ENCODE measurements around the gene CYP4F2.
"Not testable (repeated sequence)": the region's sequence is repeated elsewhere in the genome, so short reads cannot be mapped to it uniquely, and the experiment has no call there.

- TF ChIP-seq, protein P1, sequence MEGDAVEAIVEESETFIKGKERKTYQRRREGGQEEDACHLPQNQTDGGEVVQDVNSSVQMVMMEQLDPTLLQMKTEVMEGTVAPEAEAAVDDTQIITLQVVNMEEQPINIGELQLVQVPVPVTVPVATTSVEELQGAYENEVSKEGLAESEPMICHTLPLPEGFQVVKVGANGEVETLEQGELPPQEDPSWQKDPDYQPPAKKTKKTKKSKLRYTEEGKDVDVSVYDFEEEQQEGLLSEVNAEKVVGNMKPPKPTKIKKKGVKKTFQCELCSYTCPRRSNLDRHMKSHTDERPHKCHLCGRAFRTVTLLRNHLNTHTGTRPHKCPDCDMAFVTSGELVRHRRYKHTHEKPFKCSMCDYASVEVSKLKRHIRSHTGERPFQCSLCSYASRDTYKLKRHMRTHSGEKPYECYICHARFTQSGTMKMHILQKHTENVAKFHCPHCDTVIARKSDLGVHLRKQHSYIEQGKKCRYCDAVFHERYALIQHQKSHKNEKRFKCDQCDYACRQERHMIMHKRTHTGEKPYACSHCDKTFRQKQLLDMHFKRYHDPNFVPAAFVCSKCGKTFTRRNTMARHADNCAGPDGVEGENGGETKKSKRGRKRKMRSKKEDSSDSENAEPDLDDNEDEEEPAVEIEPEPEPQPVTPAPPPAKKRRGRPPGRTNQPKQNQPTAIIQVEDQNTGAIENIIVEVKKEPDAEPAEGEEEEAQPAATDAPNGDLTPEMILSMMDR (IDR thresholded peaks at IDR 0.05) = not testable (repeated sequence)
- not testable (repeated sequence) for TF ChIP-seq POLR2A (IDR thresholded peaks at IDR 0.05)
Measured at GRCh38 chr19:15883329-15883728, 14.5 kb downstream of the CYP4F2 start.

Measured in tibial nerve (tissue), 3 donors.